Measurements from ENCODE around the gene CPT1A.

CPT1A gene

DNA sequence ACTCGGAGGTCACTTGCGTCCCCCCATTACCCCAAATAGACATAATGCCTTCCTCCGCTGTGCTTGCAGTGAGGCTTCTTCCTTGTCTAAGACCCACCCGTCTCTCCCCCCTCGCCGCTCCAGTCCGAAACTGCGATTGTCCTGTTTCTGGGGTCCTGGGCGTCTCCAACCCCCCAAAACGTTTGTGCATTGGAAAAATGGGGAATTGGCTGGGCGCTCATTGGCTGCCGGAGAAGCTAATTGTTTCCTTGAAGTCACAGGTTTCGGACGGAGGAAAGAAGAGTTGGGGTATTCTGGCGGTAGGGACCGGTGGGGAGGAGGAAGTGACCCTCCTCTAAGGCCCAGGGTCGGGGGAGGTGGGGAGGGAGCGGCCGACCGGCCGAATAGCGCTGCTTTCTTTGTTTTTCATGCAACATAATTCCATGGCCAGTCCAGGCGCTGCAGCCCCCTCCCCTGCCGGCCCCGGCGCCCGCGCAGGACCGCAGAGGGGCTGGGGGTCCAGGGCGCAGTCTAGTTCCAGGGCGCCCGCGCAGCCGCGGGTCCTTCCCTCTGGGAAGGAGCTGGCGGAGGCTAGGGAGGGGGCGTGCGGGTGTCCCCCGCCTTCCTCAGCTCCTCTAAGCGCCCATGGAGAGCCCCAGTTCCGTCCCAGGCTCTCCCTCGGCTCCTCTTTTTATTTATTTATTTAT lies 12.7 kb upstream of the CPT1A start:
- no peak for DNase-seq (ENCODE audit: low spot score)

DNA sequence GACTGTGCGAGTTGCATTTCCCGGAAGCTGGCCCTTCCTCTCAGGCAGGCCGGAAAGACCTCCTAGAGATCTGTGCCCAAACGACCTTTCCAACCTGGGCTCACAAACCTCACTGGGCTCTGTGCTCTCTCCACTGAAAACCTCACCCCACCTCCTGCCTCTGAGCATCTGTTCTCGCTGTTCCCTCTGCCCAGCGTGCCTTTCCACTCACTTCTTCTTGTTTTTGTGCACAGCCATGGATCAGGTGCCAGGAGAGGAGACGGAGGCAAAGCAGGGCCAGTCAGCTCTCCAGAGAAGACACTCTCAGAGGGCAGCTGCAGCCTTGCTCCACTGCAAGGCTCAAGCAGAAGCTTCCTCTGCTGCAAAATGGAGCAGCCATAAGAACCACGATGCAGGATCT lies 10.9 kb upstream of the CPT1A start:
- DNase-seq (ENCODE audit: low spot score) = no peak

DNA sequence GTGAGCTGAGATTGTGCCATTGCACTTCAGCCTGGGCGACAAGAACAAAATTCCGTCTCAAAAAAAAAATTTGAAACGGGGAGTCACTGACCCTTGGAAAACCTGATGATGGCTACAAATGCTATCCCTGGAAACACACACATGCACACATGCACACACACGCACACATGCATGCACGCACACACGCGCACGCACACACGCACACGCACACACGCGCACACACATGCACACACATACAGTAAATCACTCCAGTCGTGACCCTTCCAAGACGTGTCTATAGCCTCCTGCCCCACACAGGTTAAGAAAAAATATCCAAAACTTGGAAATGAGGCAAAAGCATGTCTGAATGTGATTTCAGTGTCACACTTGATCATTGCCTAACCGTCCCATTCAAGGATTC lies 6.7 kb upstream of the CPT1A start:
- no peak for DNase-seq (ENCODE audit: low spot score)

DNA sequence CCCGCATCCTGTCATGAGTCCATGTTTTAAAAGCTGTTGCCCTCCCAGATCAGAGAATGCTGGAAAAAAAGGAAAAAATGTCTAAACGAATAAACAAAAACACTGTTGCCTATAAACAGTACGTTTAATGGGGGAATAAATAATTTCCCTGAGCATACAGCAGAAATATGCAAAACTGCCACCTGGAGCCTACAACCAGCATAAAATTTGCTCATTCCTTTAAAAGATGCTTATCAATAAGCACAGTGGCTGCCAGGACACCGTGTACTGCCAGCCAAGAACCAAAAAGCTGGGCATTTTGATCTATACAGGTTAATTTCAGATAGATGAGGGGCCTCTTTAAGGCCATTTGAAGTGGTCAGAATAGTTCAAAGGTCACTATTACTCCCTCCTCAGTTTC lies 5.7 kb upstream of the CPT1A start:
- DNase-seq (ENCODE audit: low spot score) = no peak

DNA sequence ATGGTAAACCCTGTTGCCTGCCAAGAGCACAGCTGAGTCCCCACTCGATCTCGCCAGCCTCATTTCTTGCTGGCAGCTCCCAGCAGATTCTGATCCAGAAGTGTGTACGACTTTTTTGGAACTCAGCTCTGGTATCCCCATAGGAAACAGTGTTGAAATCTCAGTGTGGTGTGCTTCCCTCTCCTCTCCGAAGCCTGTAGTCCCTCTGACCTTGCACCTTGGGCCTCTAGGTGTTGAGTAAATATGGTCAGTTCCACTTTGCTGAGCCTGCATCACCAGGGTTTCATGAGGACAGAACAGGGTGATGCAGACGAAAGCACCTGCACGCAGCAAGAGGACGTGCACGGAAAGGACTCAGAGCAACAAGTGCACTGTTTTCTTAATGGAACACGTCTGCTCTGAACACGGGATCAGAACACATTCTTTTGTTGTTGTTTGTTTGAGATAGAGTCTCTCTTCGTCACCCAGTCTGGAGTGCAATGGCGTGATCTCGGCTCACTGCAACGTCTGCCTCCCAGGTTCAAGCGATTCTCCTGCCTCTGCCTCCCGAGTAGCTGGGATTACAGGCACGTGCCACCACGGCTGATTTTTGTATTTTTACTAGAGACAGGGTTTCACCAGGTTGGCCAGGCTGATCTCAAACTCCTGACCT lies 3.8 kb upstream of the CPT1A start:
- DNase-seq (ENCODE audit: low spot score) = no peak

DNA sequence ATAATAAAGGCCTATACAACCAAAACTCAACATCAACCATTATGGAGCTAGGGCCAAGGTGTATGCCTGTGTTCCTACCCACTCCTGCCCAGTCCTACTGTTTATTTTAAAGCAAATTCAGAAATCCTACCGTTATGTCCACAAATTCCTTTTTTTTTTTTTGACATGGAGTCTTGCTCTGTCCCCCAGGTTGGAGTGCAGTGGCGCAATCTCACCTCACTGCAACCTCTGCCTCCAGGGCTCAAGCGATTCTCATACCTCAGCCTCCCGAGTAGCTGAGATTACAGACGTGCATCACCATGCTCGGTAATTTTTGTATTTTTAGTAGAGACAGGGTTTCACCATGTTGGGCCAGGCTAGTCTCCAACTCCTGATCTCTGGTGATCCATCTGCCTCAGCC lies 3.1 kb upstream of the CPT1A start:
- DNase-seq (ENCODE audit: low spot score) = no peak

DNA sequence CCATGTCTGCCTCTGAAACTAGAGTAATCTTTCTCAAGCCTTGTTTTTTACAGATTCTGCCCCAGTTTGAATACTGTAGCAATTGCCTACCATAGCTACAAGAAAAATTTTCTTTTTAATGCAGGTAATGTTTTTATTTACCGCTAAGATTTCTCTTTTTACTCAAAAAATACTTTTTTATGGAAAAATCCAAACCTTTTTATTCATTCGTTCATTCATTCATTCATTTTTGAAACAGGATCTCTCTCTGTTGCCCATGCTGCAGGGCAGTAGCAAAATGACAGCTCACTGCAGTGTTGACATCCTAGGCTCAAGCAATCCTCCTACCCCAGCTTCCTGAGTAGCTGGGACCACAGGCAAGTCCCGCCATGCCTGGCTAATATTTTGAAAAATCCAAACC lies 2.7 kb upstream of the CPT1A start:
- no peak for DNase-seq (ENCODE audit: low spot score)

DNA sequence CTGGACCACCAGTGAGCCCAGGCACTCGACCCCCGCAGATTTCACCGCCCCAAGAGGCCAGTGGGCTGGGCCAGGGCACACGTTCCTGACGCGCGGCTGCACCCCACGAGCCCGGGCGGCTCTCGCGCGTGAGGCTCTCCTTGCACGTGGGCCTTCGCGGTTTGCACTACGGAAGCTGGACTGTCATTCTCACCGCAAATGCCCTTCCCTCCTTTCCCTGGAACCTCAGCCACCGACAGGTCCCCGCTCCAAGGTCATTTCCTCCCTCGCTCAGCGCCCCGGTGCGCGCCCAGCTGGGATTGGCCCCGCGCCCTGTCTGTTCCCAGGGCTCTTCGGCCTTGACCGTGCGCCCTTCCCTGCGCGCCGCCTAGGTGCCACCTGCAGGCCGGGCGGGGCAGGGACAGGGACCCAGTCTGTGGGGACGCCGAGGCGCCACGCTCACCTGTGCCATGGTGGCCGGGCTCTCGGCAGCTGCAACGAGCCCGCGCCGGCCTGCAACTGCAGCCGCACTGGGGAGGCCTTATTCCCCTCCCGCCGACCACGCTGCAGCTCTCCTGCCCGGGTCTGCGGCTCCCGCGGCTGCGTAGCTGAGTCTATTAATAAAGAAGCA lies 2.1 kb upstream of the CPT1A start:
- no peak for DNase-seq (ENCODE audit: low spot score)

DNA sequence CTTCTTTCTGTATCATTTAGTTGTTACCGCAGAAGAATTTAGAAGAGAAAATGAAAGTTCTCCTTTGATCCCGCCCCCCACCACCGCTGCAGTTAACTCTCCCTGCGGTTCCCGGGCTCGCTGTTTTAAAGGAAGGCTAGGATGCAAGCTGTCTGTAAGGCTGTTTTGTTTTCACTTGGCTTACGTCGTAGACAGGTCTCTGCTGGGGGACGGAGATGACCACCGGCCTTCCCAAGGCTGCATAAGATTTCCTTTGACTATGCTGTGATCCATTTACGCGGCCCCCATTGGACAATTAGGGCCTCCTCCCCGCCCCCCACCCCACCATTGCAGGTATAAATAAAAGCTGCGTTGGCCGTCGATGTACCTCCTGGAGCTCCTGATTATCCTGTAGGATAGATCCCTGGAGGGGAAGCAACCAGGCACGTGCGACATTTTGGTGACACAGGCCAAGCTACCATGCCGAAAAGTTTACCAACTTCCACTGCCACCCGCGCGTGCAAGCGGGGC lies 1.4 kb upstream of the CPT1A start:
- no peak for DNase-seq (ENCODE audit: low spot score)

DNA sequence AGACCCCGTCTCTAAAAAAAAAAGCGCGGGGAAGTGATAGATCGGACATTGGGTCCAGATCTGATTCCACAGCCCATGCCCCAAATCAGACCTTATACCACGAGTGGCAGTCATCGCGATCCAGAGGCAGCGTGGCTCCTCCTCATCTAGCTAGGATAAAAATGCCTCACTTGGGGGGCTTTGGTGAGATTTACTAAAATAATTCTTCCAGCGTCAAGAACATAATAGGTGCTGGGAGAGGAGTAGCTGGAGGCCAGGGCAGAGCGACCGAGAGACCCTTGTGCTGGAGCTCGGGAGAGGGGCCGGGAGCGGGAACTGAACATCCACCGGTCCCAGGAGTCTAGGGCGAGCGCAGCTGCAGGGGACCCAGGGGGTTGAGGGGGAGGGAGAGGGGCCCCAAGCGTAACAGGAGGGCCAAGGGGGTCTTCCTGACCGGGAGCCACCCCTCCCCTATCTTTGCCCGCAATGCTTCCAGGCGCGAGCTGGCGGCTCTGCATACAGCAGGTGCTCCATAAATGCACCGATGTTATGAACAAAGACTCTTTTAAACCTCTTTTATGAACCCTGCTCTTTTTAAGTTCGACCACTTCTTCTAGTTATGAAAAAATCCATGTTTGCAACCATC lies 823 bp upstream of the CPT1A start:
- no peak for DNase-seq (ENCODE audit: low spot score)

DNA sequence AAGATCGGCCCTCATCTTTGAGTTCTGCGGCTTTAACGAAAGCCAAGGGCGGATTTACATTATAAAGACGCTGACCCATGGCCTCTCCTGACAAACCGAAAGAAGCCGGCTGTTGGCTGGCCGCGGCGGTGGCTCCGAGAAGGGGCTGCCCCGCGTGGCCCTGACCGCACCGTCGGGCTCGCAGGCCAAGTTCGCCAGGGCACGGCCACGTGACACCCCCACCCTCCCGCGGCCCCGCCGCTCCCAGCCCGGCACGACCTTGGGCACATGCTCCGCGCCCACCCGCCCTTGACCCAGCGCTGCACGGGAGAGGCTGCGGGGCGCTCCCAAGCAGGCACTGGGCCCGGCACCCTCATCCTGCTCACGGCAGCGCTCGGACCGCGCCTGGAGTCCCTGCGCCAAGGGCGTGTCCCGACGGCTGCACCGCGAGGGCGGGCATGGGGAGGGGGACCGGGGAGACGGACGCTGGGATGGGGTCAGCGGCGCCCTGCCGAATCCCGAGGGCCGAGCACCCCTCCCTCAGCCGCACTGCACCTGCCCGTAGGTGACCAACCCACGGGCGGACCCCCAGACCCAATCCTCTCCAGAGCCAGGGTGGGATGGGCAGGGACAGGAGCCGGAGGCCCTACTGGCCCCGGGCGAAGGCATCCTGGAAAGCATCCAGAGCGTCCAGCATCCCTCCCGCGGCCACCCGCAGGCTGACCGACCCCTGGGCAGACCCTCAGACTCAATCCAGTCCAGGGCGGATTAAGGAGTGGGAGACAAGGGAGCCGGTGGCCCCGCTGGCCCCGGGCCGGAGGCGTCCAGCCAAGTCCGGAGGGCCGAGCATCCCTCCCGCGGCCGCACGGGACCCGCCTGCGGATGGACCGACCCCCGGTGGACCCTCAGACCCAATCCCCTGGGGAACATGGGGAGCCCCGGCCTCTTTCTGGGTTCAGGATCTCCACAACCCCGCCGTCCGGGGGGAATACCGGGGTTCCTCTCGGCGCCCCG lies 759 bp downstream of the CPT1A start:
- DNase-seq (ENCODE audit: low spot score) = no peak

DNA sequence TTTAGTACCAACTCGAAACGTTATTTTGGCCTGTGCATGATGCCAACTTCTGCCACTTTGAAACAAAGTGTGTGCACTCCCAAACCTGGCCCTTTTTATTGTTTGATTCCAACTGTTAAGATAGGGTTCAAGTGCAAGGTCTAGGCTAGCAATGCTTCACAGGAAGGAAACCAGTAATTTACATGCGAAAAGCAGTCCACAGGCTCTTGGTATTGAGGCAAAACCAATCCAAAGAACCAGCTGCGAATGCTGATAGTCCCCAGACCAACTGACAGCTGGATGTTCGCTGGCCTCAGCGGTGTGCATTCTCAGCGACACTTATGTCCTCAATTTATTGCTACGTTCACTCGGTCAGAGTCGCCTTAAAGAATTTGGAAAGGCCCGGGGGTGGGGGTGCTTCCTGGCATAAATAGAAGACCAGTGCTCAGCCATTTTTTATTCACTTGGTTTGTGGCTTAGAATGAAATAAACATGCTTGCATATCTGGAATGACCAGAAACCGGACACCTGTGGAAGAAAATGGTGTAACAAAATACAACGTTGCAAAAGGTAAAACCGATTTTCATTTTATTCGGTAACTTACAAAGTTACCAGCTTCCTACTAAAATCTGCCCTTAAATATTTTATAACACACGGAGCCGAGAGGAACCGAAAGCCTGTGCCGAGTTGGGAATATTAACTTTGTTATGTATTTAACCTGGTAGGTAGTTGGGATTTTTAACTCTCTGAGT lies 1.6 kb downstream of the CPT1A start:
- peak; percentile 25 for DNase-seq (ENCODE audit: low spot score)

DNA sequence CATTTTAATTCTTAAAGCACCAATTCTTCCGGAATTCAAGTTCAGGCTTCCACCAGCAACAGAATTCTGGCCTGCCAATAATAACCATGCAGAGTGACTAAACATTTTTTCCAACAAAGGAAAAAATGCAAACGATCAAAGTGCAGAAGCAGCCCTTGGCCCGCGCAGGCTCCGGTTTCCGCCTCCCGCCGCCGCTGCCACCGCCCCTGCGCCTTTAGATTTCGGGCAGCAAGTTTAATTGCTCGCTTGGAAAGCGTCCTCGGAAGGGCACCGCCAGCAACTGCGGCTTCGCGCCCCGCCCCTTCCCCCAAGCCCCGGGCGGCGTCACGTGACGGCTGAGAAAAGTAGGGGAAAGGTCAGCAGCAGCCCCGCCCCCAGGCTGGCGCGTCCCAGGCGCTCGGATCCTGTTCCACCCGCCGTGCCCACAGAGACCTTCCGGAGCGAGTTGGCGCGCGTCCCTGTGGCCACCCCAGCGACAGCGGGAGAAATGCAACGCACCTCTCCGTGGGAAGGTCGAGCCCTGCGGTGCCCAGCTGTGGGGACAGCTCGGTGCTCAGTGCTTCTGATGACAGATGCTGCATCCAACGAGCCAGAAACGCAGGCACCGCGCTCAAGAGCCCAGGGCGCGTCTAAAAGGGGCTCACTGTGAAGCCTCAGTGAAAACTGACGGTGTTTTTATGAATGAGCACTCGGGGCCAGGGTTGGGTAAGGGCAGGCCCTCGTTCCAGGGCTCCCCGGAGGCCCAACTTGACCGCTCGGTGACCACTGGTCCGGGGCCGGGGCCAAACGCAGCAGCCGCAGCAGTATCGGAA lies 2.5 kb downstream of the CPT1A start:
- peak; percentile 80 for DNase-seq (ENCODE audit: low spot score)

DNA sequence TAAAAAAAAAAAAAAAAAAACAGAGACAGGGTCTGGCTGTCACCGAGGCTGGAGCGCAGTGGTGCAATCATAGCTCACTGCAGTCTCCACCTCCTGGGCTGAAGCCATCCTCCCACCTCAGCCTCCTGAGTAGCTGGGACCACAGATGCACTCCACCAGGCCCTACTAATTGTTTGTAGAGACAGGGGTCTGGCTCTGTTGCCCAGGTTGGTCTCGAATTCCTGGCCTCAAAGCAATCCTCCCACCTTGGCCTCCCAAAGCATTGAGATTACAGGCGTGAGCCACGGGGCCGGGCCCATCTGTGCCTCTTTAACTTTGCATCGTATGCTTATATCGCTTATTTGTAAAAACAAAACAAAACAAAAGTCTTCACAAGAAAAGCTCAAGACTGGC lies 3.1 kb downstream of the CPT1A start:
- no peak for DNase-seq (ENCODE audit: low spot score)

DNA sequence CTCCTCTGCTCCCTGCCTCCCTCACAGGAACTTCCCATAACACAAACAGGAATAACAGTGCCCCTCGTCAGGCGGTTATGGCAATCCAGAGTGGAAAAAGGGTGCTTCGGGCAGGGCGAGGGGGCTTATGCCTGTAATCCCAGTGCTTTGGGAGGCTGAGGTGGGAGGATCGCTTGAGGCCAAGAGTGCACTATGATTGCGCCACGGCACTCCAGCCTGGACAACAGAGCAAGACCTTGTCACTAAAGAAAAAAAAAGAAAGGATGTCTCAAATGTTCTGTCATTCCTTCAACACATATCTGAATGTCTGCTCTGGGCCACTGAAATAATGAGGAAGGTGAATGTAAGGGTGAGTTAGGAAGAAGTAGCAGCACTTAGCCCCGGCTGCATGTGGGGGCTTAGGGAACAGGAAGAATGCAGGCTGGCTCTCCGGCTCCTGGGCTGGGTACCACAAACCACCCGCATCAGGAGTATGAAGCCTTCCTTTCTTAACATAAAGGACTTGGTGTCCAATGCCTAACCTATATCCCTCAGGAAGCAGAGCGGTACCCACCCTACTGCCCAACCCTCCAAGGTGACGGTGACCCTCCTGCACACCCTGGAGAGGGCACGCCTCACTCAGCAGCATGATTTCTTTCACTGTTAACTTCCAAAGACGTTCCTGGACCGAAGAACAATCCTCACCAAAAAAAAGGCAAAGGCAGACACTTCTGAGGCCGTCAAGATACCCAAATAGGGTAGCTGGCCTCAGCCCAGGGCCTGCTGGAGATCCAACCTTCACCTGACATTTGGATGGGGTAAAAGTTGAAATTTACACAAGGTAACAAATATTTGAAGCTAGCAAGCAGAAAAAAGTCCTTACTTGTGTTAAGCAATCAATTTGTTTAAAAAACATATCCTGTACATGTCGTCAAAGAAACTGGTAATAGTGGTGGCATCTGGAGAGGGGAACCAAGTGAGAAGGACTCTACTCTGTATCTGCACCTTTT lies 3.8 kb downstream of the CPT1A start:
- no peak for DNase-seq (ENCODE audit: low spot score)

DNA sequence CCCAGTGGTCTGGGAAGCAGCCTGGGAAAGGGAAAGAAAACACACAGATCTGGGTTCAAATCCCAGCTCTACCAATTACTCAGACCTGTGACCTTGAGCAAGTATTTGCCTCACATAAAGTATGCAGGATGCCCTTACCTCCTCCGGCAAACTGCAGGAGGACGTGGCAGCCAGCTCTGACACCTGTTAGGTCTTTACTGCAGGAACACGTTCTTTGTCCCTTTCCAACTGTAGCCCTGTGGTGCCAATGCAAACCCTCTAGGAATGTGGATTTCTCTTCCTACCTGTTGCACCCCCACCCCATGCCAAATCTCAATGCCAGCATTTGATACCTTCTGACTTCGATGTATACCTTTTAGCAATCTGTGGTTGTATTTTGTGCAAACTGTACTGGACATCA lies 6.0 kb downstream of the CPT1A start:
- DNase-seq (ENCODE audit: low spot score) = no peak

DNA sequence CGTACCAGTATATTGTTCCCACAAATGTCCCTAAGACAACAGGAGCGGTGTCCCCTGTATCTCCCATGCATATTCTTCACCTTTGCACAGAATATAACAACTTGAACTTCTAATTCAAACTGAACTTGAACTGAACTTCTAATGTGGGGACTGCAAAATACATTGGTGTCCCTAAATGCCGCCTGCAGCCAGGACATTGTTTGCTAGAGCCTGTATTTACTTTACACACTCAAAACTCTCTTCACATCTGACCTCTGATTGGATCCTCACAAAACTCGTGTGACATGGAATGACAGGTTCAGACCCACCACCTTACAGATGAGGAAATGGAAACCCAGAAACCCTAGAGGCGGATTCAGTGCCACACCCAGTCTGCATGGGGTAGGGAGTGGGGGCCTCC lies 6.4 kb downstream of the CPT1A start:
- no peak for DNase-seq (ENCODE audit: low spot score)

DNA sequence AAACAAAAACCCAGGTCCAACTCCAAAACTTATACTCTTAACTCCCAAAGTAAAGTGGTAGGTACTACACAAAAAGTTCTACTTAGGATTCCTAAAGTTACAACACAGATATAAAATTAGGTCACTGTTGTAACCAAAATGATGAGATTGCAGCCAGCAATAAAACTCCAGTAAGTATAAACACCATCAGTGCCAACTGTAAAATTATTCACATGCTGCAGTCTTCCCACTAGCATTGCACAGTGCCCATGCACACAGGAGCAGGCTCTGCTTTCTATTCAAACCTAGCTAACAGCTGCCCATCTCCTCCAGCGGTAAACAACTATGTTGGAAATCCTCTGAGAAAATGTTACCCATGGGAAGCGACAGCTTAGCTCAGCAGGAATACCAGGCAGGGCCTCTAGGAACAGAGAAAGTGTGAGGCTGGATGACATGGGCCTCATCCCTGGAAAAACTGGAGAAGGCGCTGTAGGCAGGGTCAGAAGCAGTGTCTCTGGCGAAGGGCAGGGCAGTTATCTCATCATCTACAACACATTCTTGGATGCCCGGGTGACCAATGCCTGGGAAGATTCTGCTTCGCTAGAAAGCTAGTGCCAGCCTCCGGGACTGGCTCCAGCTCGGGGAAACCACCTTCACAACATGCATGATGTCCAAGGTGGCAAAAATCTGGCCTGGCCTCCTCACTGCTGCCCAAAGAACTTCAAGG lies 9.1 kb downstream of the CPT1A start:
- no peak for DNase-seq (ENCODE audit: low spot score)
